ENCODE data around the gene NPL.

NPL gene, protein sequence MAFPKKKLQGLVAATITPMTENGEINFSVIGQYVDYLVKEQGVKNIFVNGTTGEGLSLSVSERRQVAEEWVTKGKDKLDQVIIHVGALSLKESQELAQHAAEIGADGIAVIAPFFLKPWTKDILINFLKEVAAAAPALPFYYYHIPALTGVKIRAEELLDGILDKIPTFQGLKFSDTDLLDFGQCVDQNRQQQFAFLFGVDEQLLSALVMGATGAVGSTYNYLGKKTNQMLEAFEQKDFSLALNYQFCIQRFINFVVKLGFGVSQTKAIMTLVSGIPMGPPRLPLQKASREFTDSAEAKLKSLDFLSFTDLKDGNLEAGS

DNA sequence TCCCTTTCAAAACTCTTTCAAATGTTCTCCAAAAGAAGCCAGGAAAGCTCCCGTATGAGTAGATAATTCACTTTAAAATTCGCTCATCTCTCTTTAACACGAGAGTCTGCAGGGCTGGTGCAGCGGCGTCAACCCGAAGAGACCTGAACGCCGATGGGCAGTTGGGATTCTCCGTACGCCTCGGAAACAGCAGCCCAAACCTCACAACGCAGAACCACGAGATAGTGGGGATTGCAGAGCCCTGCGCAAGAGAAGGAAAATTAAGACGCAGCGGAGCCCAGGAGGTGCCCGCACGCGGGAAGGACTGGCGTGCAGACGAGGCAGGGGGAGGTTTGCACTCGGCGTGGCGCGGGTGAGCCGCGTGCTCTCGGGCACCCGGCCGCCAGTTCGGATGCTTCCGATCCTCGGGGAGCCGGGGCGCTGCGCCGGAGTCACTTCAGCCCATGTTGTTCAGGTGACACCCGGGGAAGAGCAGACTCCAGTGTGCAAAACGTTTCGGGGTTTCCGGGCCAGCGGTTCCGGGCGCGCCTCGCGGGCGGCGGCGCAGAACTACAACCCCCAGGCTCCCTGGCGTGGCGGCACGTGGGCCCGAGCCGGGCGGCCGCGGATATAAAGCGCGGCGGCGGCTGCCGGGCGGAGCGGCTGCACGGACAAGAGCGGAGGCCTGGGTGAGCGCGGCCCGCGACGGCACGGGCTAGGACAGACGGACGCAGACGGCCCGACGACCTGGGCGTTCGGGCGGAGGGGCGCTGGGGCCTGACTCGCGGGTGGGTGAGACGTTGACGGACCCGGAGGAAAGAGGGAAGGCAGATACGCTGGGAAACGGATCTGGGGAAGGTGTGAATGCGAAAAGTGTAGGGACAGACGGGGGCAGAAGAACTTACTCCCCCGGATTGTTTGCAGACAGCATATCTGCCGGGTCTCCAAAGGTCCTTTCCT is at the start of gene NPL:
Gene NPL (plus strand): TSS at position 636 of the 939 bp plus-strand sequence. CDS start 4,599 bp downstream, outside the sequence.
- peak; percentile 64 to 77 (median 74) for DNase-seq (ENCODE audit: low read depth in 4 of 4, low spot score in 1 of 4)

DNA sequence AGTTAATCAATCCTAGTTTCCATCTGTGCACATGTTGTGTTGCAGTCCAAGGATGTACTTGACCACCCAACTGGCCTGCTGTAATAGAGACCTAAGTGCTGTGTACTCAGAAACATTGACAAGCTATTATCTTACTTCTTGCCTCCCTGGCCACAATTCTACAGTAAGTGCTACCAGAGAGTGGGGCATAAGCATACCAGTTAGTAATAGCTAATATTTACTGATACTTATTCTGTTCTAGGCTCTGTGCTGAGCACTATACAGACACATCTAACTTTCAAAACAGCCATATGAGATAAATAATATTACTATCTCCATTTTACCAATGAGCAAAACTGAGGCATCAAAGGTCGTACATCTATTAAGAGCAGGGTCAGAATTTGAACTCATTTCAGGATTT is 49.5 kb upstream of the NPL start:
- no peak for DNase-seq (ENCODE audit: low read depth in 4 of 4, low spot score in 1 of 4)

DNA sequence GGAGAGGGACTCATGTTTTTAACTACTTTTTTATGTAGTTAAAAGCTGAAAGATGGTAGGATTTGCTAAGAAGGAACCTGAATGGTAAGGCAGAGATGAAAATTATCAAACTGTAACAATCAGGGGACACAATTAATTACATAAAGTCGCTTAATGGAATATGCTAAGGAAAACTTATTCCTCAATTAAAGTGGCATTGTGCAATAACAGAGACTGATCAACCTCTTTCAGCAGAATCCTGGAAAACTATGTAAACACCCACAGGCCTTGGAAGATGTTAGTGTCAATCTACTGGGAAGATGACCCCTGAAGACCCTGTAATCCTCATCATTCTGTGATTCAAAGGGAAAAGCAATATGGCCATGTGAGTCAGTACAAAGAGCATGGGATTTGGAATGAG is 46.8 kb upstream of the NPL start:
- DNase-seq (ENCODE audit: low read depth in 4 of 4, low spot score in 1 of 4) = no peak

DNA sequence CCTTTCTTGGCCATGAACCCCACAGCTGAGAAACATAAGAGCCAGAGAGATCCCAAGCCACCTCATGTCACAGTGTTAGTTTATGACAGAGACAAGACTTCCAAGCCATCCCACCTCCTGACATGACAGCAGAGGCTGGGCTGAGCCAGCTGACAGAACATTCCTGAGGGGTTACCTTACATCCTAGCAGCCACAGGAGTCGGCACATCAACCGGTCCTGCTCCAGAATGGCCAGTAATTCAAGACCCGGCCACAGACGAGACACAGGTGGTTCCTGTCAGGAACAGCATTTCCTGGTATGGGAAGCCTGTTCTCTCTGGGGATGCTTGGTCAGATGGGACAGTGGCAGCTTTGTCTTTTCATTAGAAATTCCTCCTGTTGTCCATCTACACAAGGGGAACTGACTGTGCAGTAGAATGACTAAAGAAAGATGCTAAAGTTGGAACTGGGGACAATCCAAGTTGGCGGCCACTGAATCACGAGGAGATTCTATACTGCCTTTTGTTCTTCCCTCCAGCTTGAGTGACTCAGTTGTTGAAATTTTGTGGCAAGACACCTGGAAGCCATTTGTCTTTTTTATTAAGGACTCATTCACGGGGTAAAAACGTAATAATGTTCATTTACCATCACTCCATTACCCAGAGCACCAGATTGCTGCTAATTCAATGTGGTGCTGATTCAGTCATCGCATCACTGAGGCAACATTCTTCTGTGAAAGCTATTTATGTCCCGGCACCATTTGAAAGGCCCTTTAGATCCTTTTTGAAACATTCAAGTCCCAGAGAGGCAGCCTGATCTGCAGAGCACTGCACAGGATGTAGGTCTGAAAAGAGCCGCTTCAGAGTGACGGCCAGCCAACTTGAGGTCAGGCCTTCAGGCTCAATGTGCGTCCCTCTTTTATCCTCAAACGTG is 37.2 kb upstream of the NPL start:
- DNase-seq (ENCODE audit: low read depth in 4 of 4, low spot score in 1 of 4) = no peak

DNA sequence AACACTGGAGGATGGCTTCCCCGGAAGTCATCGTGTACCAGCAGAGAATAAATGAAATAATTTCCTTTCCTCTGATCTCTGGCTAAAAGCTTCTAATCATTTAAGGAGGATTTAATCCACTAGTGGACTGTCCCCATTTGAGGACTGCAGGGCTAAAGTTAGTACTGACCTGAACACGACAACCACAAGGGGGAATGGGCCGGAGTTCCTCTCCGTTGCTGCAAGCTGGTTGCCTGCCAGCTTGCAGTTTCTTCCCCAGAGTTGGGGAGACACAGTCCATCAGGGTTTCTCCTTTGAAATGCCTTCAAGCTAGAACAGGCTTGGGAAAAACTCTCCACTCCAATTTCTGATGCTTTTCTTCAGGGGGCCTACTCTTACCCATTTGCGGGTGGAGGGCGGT is 35.5 kb upstream of the NPL start:
- no peak for DNase-seq (ENCODE audit: low read depth in 4 of 4, low spot score in 1 of 4)

DNA sequence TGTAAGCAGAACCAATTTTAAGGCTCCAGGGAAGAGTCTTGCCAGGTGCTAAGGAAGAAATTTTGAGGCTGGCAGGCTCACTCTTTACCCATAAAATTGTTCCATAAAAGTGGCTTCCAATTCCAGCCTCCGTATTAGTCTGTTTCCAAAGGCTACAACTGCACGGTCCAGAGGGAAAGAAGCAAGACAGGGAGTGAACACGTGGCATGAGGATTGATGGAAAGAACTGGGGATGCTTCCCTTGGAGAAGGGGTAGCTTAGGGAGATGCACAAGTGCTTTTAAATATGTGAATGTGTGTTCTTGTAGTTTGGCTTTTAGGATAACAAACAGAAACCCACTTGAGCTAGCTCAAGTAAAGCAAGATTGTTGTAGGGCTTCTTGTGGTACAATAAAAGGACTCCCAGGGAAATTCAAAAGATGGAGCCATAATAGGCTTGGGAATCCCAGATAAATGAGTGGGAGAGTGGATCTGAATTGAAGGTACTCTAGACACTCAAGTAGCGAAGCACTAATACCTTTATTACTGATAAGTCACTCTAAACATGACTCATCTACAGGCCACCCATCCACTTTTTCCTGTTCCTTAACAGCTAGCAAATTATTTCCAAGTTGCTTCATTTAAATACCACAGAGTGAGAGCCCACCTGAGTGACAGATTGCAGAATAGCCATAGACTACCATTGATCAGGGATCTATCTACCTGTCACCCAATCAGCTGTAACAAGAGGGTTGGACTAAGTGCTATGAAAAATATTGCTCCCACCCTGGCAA is 34.8 kb upstream of the NPL start:
- no peak for DNase-seq (ENCODE audit: low read depth in 4 of 4, low spot score in 1 of 4)

DNA sequence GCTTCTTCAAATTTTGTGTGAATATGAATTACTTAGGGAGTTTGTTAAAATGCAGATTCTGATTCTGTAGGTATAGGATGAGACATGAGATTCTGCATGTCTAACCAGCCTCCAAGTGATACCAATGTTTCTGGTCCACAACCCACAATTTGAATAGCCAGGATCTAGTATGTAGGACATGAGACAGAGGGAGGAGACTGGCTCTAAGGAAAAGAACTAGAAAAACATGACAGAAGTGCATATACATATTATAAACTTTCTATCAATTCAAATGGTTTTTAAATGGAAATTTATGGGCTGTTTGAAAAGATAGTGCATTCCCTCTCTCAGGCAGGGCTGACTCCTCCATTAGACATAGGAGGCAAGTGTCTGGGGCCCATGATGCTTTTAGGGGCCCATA is 33.9 kb upstream of the NPL start:
- no peak for DNase-seq (ENCODE audit: low read depth in 4 of 4, low spot score in 1 of 4)

DNA sequence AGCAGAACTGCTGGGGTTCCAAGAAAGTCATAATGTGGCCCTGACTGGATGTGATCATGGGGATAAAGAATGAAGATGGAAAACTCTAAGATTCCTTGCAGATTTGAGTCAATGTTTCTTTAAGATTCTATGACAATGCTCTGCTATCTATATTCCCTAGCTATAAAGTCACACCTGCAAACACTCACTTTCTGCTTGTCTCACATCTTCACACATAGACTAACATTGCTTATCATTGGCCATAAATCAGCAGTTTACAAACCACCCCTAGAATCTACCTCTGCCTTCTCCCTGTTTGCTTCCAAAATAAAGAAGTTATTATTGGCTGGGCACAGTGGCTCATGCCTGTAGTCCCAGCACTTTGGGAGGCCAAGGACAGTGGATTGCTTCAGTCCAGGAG is 33.1 kb upstream of the NPL start:
- DNase-seq (ENCODE audit: low read depth in 4 of 4, low spot score in 1 of 4) = no peak

DNA sequence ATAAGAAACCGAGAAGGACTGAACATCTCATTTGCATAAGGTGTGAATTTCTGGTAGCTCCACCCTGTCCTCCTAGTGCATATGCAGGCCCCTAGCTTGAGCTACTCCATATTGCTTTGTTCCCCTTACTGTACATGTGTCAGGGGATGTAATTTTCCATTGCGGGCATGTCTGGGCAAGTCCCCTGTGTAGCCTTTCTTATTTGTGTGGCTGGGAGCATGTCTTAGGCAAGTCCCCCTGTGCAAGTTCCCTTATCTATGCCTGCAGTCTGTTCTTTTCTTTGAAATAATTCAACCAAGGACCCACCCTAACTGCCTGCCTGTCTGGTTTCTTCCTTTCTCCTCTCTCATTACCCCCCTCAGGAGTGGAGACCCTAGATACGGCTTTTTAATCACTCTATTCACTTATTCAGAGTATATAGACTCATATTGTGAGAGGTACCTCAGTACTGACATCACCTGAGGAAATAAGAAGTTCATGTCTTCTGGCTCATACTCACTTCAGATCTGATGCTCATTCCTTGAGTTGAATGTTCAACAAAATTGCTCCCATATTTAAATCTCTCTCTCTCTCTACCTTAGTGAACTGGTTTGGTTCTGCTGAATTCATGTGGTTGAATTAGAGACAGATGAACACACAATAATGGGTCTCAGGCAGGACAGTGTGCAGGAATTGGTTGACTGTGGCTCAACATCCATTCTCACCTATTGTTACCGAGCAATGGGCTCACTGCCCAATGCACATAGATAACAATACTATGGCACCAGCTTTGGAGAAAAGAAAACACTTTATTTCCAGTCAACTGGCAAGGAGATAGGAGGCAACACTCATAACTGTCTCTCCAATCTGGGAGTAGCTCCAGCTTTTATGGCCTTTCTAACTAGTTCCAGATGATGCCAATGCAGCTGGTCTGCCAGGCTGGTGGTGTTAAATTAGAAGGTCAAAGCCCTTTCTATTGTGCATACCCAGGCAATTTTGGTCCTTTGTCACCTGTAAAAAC is 27.9 kb upstream of the NPL start:
- DNase-seq (ENCODE audit: low read depth in 4 of 4, low spot score in 1 of 4) = no peak

DNA sequence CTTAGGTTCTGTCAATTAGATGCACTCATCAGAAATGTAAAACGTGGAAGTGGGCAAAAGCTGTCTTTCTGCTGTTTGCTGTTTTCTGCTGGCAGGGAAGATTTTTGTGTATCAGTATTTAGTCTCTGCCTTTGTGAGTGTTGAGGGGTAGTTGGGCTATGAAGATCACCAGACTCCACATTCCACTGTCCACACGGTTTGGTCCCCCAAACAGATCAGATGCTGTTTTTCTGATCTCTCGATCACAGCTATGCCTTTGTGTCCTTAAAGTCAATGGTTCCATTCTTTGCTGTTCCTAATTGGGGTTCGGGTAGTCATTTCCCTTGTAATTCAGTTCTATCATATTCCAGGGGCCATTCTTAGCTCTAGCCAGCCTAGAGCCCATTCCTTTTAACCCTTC is 27.0 kb upstream of the NPL start:
- no peak for DNase-seq (ENCODE audit: low read depth in 4 of 4, low spot score in 1 of 4)

DNA sequence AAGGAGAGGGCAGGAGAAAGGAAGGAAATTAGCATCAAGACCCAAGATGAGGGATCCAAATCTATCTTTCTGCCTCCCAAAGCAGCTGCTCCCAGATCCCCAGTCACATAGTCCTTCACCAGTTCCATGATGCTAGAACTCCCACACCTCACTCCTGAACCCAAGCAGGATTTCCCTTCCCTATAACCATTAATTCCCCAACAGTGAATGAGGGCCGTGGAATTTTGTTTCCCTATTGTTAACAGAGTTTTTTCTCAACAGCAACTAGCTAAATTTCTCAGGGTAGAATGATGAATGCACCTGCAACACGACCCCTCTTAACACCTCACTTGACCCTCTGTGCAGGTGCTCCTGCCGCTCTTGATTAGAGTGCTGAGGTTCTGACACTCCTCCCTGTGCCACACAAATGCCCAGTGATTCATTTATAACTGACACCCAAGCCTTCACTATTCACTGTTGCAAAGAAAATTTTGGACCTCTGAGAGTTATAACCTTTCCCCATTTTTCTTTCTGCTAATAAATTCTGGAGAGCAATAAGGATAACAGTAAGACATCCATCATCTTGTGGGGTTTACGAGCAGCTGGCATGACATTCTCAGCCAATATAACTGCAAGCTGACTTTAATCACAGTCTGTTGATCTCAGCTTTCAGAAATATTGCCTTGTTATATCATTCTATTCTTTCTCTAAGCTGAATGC is 25.4 kb upstream of the NPL start:
- DNase-seq (ENCODE audit: low read depth in 4 of 4, low spot score in 1 of 4) = no peak

DNA sequence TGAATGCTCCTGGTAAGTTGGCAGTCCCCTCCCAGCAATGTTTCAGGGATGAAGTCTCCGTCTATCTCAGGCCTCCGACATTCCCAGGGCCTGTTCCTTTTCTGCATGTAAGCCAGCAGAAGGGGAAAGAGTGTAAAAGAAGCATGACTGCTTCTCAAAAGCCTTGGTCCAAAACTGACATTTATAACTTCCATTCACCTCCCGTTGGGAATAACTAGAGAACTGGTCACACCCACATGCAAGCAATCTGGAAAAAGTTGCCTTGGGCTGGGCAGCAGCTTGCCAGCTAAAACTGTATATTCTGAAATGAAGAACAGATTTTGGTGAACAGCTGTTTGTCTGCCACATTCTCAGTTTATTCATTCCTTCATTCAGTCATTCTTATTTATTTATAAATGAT is 24.2 kb upstream of the NPL start:
- DNase-seq (ENCODE audit: low read depth in 4 of 4, low spot score in 1 of 4) = no peak

DNA sequence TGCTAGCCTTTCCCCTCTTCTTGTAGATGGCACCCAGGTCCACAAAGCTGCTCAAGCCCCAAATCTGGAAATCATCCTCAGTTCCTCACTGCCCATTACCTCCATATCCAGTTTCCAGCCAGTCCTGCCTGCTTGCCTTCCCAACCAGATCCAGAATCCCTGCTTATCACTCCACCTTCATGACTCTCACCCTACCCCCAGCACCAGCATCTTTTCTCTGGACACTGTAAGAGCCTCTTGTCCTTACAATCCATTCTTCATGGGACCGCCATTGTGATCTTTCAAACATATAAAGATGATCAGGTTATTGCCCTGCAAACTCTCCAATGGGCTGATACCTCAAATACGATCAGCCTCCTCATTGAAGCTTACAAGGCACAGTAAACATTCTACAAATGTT is 23.5 kb upstream of the NPL start:
- DNase-seq (ENCODE audit: low read depth in 4 of 4, low spot score in 1 of 4) = no peak

DNA sequence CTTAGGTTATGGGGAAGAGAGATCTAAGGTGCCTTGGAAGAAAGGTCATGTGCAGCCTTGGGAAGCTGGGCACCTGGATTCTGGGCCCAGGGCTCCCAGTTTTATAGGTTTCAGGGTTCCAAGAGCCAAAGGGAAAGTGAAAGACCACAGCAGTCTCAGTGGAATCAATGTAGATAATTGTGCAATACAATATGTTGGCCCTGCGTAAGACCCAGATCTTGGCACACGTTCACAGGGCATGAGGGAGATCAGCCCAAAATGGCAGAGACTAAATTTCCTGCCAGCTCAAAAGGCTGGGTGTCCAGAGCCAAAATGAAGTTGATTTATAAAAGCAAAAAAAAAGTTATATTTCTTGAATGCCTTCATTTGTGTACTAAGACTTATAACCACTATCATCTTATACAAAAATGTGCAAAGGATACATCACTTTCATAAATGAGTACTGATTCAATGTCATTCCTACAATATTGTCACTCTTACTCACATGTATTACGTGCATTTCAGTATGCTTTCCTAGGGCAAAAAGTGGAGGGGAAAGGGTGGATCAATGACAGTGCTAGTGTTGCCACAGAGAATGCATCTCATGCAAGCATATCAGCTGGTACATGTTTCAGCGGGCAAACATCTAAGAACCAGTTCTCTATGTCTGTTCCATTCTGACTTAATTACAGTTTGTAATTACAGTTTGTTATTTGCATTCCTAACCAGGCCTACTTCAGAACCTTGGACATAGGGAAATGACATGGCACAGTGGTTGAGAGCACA is 22.5 kb upstream of the NPL start:
- DNase-seq (ENCODE audit: low read depth in 4 of 4, low spot score in 1 of 4) = no peak

DNA sequence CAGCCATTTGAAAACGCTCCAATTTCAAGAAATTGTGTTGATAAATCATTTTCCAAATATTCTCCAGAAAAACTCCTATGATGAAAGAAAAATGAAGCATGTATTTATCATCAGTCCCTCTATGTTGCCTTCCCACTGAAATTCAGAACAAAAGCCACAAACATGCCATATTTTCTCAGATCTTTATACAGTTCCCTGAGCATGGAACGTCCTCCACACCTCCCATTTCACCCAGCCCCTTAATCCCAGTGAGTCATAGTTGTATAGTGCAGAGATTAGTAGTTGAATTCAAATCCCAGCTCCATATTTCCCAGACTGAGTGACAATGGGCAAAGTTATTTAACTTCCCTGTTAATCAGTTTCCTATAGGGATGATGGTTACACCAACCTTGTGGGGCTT is 20.6 kb upstream of the NPL start:
- no peak for DNase-seq (ENCODE audit: low read depth in 4 of 4, low spot score in 1 of 4)

DNA sequence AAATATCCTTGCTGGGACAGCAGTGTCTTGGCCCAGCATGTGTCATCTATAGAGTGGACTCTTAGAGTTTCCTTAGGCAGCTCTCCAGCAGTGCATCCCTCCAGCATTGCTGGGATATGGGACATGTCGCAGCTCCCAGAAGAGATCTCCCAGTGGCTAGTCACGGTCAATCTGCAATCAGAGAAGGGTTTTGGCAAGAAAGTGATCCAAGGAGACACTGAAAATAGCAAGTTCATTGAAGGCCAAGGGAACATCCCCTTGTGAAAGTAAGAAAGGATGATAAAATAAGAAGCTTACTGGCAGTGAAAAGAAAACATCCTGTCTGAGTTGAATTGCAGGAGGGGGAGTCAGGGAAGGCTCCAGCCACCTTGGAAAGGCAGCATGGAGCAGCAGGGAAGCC is 19.3 kb upstream of the NPL start:
- no peak for DNase-seq (ENCODE audit: low read depth in 4 of 4, low spot score in 1 of 4)

DNA sequence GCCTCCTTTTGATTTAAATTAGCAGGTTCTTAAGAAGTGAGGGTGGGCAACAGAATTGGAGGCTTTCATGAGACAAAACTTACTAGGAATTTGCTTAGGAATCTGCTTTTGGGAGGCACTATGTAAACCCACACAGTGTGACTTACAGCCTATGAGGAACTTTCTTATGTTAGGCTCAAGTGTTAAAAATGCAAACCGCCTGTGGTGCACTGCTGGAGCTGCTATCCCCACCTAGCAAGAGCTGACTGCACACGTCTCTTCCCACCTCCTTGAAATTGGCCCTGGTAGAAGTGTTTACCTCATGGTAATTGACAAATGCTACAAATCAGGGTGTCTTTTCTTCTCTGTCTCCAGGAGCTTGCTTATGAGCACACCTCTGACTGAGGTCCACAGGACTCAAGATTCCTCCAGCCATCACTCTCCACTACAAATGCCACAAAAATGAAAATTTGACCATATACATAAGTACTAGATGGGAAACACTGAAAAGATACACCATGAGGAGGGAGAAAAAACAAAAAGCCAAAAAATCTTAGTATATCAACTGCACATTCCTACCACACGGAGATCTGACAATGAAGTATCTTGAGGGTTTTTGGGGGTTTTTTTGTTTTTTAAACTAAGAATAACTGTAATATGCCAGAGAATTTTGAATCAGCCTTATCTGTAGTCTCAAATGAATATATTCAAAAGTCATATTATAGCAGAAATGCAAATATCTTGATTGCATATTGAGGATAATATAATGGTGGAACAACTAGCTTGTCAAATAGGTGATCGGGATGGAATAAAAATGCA is 18.2 kb upstream of the NPL start:
- DNase-seq (ENCODE audit: low read depth in 4 of 4, low spot score in 1 of 4) = no peak
